ENCODE data around the gene METTL21A. TPM values are rescaled to one million over a fixed set of nuclear protein-coding genes. Genes with fewer than 3 reads are reported as not detected.
A peak's percentile ranks its signal among the peaks of the same experiment; 100 is the strongest.

The METTL21A gene
- total and polyA plus RNA-seq, 10 donors, result 18.8 to 43.6 (median 25.0) TPM

DNA sequence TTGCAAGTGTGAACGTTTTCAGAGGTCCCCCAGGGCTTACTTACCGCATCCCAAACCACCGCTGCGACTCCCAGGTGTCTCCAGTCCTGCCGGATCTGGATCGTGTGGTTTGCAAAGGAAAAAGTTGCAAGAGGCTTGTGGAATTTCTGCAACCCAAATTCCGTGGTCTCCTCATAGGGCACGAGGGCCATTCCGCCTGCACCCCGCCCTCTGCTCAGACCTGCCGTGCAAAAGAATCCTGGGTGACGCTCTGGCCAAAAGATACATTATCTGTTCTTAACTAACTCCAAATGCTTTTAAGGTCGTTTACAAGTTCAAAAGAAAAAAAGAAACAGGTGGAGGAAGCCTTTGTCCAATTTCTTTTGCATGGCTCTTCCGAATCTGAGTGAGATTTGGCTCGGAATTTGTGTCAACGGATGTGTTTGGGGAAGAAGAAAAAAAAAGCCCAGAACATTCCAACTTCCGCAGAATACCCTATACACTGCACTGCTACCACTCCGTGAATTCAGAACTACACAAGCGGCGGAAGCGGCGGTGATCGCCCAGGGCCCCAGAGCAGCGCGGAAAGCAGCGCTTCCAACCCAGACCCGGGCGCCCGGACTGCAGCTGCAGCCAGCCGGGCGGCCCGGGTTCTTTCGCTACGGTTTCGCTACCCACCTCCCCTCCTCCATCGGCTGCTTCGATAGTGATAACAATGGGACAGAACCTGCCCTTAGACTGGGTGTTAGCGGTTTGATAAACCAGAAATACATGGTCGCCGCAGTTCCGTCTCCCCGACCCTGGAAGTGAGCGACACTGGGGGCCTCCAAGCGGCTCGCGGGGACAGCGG, 795 bp downstream of the METTL21A start:
- Histone ChIP-seq H3K27me3 (replicated peaks in 1 of 7) (no peaks in the 10 kb centered on the region), H3K4me1 (peaks cover 10 to 73% (median 61%) of the 10 kb centered on the region in 6 donors), H3K9me3 (no peaks in the 10 kb centered on the region), H3K4me3 (peak overlapping the region; percentile 73 to 94 (median 86)), H3K36me3 (peaks cover 0 to 35% (median 6%) of the 10 kb centered on the region in 6 donors), H3K27ac (peak overlapping the region; percentile 96 to 99 (median 98))
- 1 to 2% (median 1%) methylated on average over 23 to 47 of the region's 47 CpGs for WGBS, 5 donors
- TF ChIP-seq, protein P1, sequence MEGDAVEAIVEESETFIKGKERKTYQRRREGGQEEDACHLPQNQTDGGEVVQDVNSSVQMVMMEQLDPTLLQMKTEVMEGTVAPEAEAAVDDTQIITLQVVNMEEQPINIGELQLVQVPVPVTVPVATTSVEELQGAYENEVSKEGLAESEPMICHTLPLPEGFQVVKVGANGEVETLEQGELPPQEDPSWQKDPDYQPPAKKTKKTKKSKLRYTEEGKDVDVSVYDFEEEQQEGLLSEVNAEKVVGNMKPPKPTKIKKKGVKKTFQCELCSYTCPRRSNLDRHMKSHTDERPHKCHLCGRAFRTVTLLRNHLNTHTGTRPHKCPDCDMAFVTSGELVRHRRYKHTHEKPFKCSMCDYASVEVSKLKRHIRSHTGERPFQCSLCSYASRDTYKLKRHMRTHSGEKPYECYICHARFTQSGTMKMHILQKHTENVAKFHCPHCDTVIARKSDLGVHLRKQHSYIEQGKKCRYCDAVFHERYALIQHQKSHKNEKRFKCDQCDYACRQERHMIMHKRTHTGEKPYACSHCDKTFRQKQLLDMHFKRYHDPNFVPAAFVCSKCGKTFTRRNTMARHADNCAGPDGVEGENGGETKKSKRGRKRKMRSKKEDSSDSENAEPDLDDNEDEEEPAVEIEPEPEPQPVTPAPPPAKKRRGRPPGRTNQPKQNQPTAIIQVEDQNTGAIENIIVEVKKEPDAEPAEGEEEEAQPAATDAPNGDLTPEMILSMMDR (IDR thresholded peaks at IDR 0.05 in 8 of 11, conservative IDR thresholded peaks at IDR 0.05 in 3 of 11), result peak in 1 of 11 experiments; percentile 4
- TF ChIP-seq POLR2AphosphoS5 (IDR thresholded peaks at IDR 0.05) (peak; percentile 84 to 95 (median 94)), POLR2A (IDR thresholded peaks at IDR 0.05) (peak in 1 of 3 donors; percentile 96)
- peak; percentile 95 for DNase-seq
- intact Hi-C loops (cut with DNase I; ENCODE audit: low total_unique reads), result loop anchor here (5.0 kb wide), 1 partner anchor 88 kb away; the partner anchor contains the start of gene CCNYL1

DNA sequence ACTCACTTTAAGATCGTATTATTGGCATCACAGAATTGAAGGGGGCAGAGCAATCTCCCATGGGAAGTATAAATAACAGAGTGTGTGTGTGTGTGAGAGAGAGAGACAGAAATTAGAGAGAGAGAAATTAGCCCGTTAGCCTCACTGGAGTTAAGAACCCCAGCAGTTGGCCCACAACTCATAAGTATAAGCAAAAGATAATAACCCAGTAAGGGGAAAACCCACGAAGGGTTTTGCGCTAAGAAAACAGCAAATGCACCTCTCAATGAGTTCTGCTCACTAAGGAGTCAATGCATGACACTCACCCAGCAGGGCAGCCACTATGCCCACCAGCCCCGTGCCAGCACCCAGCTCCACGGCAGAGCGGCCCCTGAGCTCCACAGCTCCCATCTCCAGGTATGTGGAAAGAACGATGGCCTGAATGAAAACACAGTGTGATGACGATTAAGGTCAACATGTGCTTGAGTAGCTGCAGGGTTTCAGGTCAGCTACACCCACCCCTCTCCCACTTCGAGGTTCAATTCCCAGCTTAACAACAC, 3.6 kb downstream of the METTL21A start:
- intact Hi-C loops (cut with DNase I; ENCODE audit: low total_unique reads), result no loop called here
- H3K4me1 ChIP-seq, result peaks cover 10 to 72% (median 59%) of the 10 kb centered on the region in 6 donors
- H3K27me3 ChIP-seq (replicated peaks in 1 of 7), result no peaks in the 10 kb centered on the region
- peak overlapping the region in 1 of 8 donors; percentile 11 for H3K4me3 ChIP-seq
- WGBS, 5 donors, result 71 to 82% (median 72%) methylated on average over 10 of the region's 10 CpGs
- H3K9me3 ChIP-seq, result no peaks in the 10 kb centered on the region
- no peak for DNase-seq
- H3K36me3 ChIP-seq, result peaks cover 0 to 63% (median 15%) of the 10 kb centered on the region in 6 donors
- no peak for TF ChIP-seq POLR2AphosphoS5 (IDR thresholded peaks at IDR 0.05)
- TF ChIP-seq, protein P1 (IDR thresholded peaks at IDR 0.05 in 8 of 11, conservative IDR thresholded peaks at IDR 0.05 in 3 of 11), result no peak
- TF ChIP-seq POLR2A (IDR thresholded peaks at IDR 0.05), result no peak
- peak overlapping the region in 4 of 8 donors; percentile 2 to 87 (median 85) for H3K27ac ChIP-seq

DNA sequence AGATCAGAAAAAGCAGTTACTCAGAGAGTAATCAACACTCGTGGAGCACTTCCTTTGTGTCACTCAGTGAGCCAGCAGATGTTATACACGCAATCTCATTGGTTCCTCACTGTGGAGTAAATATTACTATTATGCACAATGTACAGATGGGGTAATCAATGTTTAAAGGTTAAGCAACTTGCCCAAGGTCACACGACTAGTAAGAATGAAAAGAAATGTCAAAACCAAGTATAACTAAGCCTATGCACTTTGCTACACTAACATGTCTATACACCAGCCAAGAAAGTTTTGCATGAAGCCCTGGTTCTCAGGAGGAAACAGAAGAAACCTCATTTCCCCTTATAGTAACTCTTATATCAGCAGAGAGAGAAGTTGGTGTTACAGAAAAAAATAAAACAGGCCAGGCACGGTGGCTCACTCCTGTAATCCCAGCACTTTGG, 5.4 kb downstream of the METTL21A start:
- TF ChIP-seq POLR2A (IDR thresholded peaks at IDR 0.05) (no peak), POLR2AphosphoS5 (IDR thresholded peaks at IDR 0.05) (peak in 1 of 3 donors; percentile 17)
- TF ChIP-seq, protein P1 (IDR thresholded peaks at IDR 0.05 in 8 of 11, conservative IDR thresholded peaks at IDR 0.05 in 3 of 11), result no peak
- Histone ChIP-seq H3K36me3 (peaks cover 0 to 81% (median 21%) of the 10 kb centered on the region in 6 donors), H3K4me1 (peaks cover 10 to 62% (median 54%) of the 10 kb centered on the region in 6 donors), H3K27me3 (replicated peaks in 1 of 7) (no peaks in the 10 kb centered on the region), H3K9me3 (no peaks in the 10 kb centered on the region), H3K27ac (peak overlapping the region in 7 of 8 donors; percentile 68 to 87 (median 84)), H3K4me3 (peak overlapping the region in 1 of 8 donors; percentile 32)
- no peak for DNase-seq
- 15 to 34% (median 23%) methylated on average over 4 of the region's 4 CpGs for WGBS, 5 donors
- intact Hi-C loops (cut with DNase I; ENCODE audit: low total_unique reads), result no loop called here

All from spleen (tissue), 11 donors.